Psoas muscle (tissue), 8 donors: Measurements from ENCODE around the gene LYZL6. TPM values are rescaled to one million over a fixed set of nuclear protein-coding genes. Genes with fewer than 3 reads are reported as not detected.

Experiments
- ATAC-seq, 4 donors: fragments of 200-7000 bp; cut with Tn5 transposase; one replicate each; pipeline ENCODE4 v1.9.1; 2020; ENCODE audit warnings: moderate library complexity in 3 of 4, mild to moderate bottlenecking in 2 of 4
- DNase-seq, 2 donors: peaks; one replicate each; pipeline ENCODE4 v3.0.0-alpha.2; 2020
- H3K27ac ChIP-seq: fragments of 200-600 bp; one replicate; pipeline ENCODE4 v1.8.0; 2022
- H3K27me3 ChIP-seq, 3 donors: fragments of 200-600 bp in 1 of 3; one replicate each; pipeline versions ENCODE4 v1.6.1 to v1.8.0; 2013 to 2022; ENCODE audit warnings: low read length in 2 of 3, mild to moderate bottlenecking in 2 of 3, moderate library complexity in 1 of 3; ENCODE audit not compliant: insufficient read depth in 3 of 3
- H3K36me3 ChIP-seq, 2 donors: fragments of 200-600 bp in 1 of 2; one replicate each; pipeline versions ENCODE4 v1.6.1 to v1.8.0; 2013 to 2022; ENCODE audit warnings: low read depth in 1 of 2, mild to moderate bottlenecking in 1 of 2, moderate library complexity in 1 of 2; ENCODE audit not compliant: insufficient read depth in 1 of 2
- H3K4me1 ChIP-seq: fragments of 200-600 bp; one replicate; pipeline ENCODE4 v1.8.0; 2022
- H3K4me3 ChIP-seq: fragments of 200-600 bp; one replicate; pipeline ENCODE4 v1.8.0; 2022; ENCODE audit warnings: mild to moderate bottlenecking
- H3K9me3 ChIP-seq: fragments of 200-600 bp; one replicate; pipeline ENCODE4 v1.8.0; 2022
- CTCF ChIP-seq: fragments of 200-600 bp; IDR thresholded peaks from one replicate; pipeline ENCODE4 v1.8.0; 2022; ENCODE audit warnings: antibody characterized with exemption
- WGBS, 3 donors: extraction: QIAGEN DNeasy Blood & Tissue Kit; methylation state at CpG; one replicate each; pipeline versions ENCODE4 v1.1.6 to v1.1.7; 2013; 5-methylcytosine and 5-hydroxymethylcytosine counted together
- intact Hi-C, 2 donors: fragments of 100-400 bp; cut with DNase I; formaldehyde crosslinking; loops; one replicate each; pipeline versions ENCODE4 v1.11.0 to v1.14.2; 2022
- long read RNA-seq, 2 donors: library from polyadenylated mRNA; unstranded; transcript quantifications; one replicate each; pipeline ENCODE4 v2.0.0, GENCODE V29; 2021
- polyA plus RNA-seq, 3 donors: library from polyadenylated mRNA; stranded (reverse); fragments of 200-250 nt; gene quantifications; one replicate each; pipeline ENCODE4 v1.2.3, GENCODE V29; 2013
- total RNA-seq, 4 donors: library from RNA; stranded (reverse); fragmentation: NEBNext Ultra II Directional in 2 of 4; extraction: Animal tissue kit (Norgen Biotek cat#: 25700) in 2 of 4; gene quantifications; one replicate each; pipeline versions ENCODE4 v1.2.1 to v1.2.4, GENCODE V29; 2021 to 2023
- donor health status: healthy with polysubstance abuse.
- donor health status: DM: no; HTN: no; CAD: no; lungs with moderate emphysema.
- donor health status: Bipolar disorder and iron deficiency.
- donor health status: healthy.
- donor health status: DM: yes; HTN: yes; CAD: no.
- donor health status: DM: no; HTN: no; CAD: no.
- donor health status: DM: no; HTN: no; CAD: no.
- donor health status: DM: yes; HTN: yes; CAD: no.

The LYZL6 gene
- total RNA-seq (not detected), polyA plus RNA-seq (not detected)
- long read RNA-seq, donor 1 = 0 reads
- long read RNA-seq, donor 2 = 0 reads

- Histone ChIP-seq H3K9me3 (no peaks in the 10 kb centered on the region), H3K4me1 (no peaks in the 10 kb centered on the region), H3K4me3 (no peak within 1 kb of the TSS), H3K36me3 (no peaks in the 10 kb centered on the region), H3K27me3 (peaks cover 0 to 2% (median 0%) of the 10 kb centered on the region in 3 donors), H3K27ac (no peak within 1 kb of the TSS)
- no peak for TF ChIP-seq CTCF
- no peak for DNase-seq
- 27 to 47% (median 39%) methylated on average over 2 of the region's 2 CpGs for WGBS, 3 donors
- ATAC-seq = no peak
- intact Hi-C loops = no loop called here
Observed at GRCh38 chr17:35943537-35943936, at the start of gene LYZL6. Gene LYZL6, minus strand, starts transcription at chr17:35943713. Its CDS starts 4,357 bp downstream, at chr17:35939356.

GRCh38 chr17:35991075-35991474, 47.6 kb upstream of the LYZL6 start:
- H3K27ac ChIP-seq = no peak overlapping the region
- H3K4me3 ChIP-seq = no peak overlapping the region
- DNase-seq (no peak), ATAC-seq (no peak)
- H3K27me3 ChIP-seq = no peaks in the 10 kb centered on the region
- TF ChIP-seq CTCF = no peak
- H3K9me3 ChIP-seq = peaks cover 6% of the 10 kb centered on the region
- intact Hi-C loops = no loop called here
- 86 to 89% (median 87%) methylated on average over 2 of the region's 2 CpGs for WGBS, 3 donors
- no peaks in the 10 kb centered on the region for H3K4me1 ChIP-seq
- H3K36me3 ChIP-seq = no peaks in the 10 kb centered on the region

GRCh38 chr17:35988164-35988563, 44.7 kb upstream of the LYZL6 start:
- Histone ChIP-seq H3K4me3 (no peak overlapping the region), H3K9me3 (peaks cover 6% of the 10 kb centered on the region), H3K27me3 (peaks cover 0 to 2% (median 0%) of the 10 kb centered on the region in 3 donors), H3K4me1 (no peaks in the 10 kb centered on the region), H3K27ac (no peak overlapping the region), H3K36me3 (no peaks in the 10 kb centered on the region)
- no peak for ATAC-seq
- TF ChIP-seq CTCF = no peak
- intact Hi-C loops = no loop called here
- DNase-seq = no peak

- ATAC-seq = no peak
- Histone ChIP-seq H3K9me3 (peaks cover 6% of the 10 kb centered on the region), H3K36me3 (no peaks in the 10 kb centered on the region), H3K27me3 (peaks cover 0 to 2% (median 0%) of the 10 kb centered on the region in 3 donors), H3K4me1 (no peaks in the 10 kb centered on the region), H3K27ac (no peak within 1 kb of the TSS), H3K4me3 (peak within 1 kb of the TSS; percentile 2)
- intact Hi-C loops = no loop called here
- DNase-seq = no peak
- WGBS, 3 donors = 44 to 75% (median 57%) methylated on average over 1 of the region's 1 CpG
- no peak for TF ChIP-seq CTCF
Observed at GRCh38 chr17:35986643-35987042, 43.1 kb upstream of the LYZL6 start, which contains the start of gene CCL14. Gene CCL14, minus strand, starts transcription at chr17:35986729. Its CDS starts 80 bp downstream, at chr17:35986649.

- intact Hi-C loops = no loop called here
- H3K4me3 ChIP-seq = no peak overlapping the region
- no peak for DNase-seq
Observed at GRCh38 chr17:35984140-35984539, 40.6 kb upstream of the LYZL6 start.

More at GRCh38 chr17:35984140-35984539, 40.6 kb upstream of the LYZL6 start:
- no peak for TF ChIP-seq CTCF
- H3K27me3 ChIP-seq = peaks cover 0 to 3% (median 2%) of the 10 kb centered on the region in 3 donors
- no peak overlapping the region for H3K27ac ChIP-seq
- WGBS, 3 donors = 87 to 93% (median 88%) methylated on average over 6 of the region's 6 CpGs
- ATAC-seq = no peak
- no peaks in the 10 kb centered on the region for H3K4me1 ChIP-seq
- H3K36me3 ChIP-seq = no peaks in the 10 kb centered on the region
- peaks cover 4% of the 10 kb centered on the region for H3K9me3 ChIP-seq
